Neural crest cell (in vitro differentiated cells): ENCODE measurements around the gene TLNRD1. TPM values are rescaled to one million over a fixed set of nuclear protein-coding genes. Genes with fewer than 3 reads are reported as not detected.

Experiments
- DNase-seq: peaks from one replicate; pipeline ENCODE4 v3.0.0; 2021; ENCODE audit warnings: low read depth, mixed read lengths, low spot score
- H3K27ac Mint-ChIP-seq: one replicate; pipeline ENCODE4 v1.8.0; 2021; ENCODE audit warnings: mild to moderate bottlenecking, mixed read lengths; ENCODE audit not compliant: unreplicated experiment
- H3K27me3 Mint-ChIP-seq: 2 replicates; pipeline ENCODE4 v1.8.0; 2021; ENCODE audit warnings: low read depth, mild to moderate bottlenecking, mixed read lengths
- H3K36me3 Mint-ChIP-seq: 2 replicates; pipeline ENCODE4 v1.8.0; 2021; ENCODE audit warnings: low read depth, mild to moderate bottlenecking, mixed read lengths
- H3K4me1 Mint-ChIP-seq: 2 replicates; pipeline ENCODE4 v1.8.0; 2021; ENCODE audit warnings: mixed read lengths
- H3K4me3 Mint-ChIP-seq: one replicate; pipeline ENCODE4 v1.8.0; 2021; ENCODE audit warnings: mild to moderate bottlenecking, mixed read lengths
- H3K9me3 Mint-ChIP-seq: 2 replicates; pipeline ENCODE4 v1.8.0; 2021; ENCODE audit warnings: mixed read lengths
- CTCF ChIP-seq: fragments of 200-600 bp; sonication (generic); conservative IDR thresholded peaks from 2 replicates; pipeline ENCODE4 v1.5.0; 2021; ENCODE audit warnings: antibody characterized with exemption, mild to moderate bottlenecking
- total RNA-seq: library from RNA; stranded (reverse); gene quantifications from 2 replicates; pipeline ENCODE4 v1.2.1, GENCODE V29; 2021

The TLNRD1 gene
- total RNA-seq, 1 donor from 2014 or later: 31.7 TPM

GRCh38 chr15:80986487-80986886 lies 14.2 kb upstream of the TLNRD1 start:
- no peak for DNase-seq
- TF ChIP-seq CTCF: no peak
- no peaks in the 10 kb centered on the region for H3K9me3 Mint-ChIP-seq
- peaks cover 35% of the 10 kb centered on the region for H3K4me1 Mint-ChIP-seq
- no peaks in the 10 kb centered on the region for H3K27me3 Mint-ChIP-seq
- peaks cover 3% of the 10 kb centered on the region for H3K36me3 Mint-ChIP-seq
- H3K27ac Mint-ChIP-seq: no peak overlapping the region
- peak overlapping the region; percentile 80 for H3K4me3 Mint-ChIP-seq

DNA sequence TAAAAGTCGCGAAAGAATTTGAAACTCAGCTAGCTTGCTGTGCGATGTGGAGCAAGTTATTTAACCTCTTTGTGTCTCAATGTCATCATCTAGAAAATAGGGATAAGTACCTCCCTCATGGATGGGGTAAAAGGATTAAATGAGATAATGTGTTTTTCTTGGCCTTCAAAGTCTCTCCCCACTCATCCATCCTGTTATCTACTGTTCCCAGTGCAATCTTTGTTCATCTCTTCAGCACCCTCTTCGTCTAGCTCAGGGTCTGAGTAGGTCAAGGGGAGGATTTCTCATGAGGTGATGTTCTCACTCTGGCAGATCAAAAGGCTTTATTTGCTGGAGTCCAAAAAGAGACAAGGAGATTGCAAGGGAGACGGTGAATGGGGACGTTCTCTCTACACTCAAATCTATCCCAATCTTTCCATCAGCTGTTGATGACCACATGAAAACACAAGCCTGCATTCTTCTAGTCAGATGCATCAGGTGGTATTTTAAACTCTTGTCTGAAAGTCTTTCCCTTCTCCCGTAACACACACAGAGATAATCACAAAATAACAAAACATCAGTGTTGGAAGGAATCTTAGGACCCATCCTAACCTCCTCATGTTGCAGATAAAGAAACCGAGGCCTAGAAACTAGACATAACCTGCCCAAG lies 12.5 kb upstream of the TLNRD1 start:
- Mint-ChIP-seq H3K27me3 (no peaks in the 10 kb centered on the region), H3K9me3 (no peaks in the 10 kb centered on the region), H3K36me3 (peaks cover 3% of the 10 kb centered on the region), H3K4me1 (peaks cover 35% of the 10 kb centered on the region), H3K27ac (no peak overlapping the region), H3K4me3 (peak overlapping the region; percentile 99)
- no peak for DNase-seq
- no peak for TF ChIP-seq CTCF

DNA sequence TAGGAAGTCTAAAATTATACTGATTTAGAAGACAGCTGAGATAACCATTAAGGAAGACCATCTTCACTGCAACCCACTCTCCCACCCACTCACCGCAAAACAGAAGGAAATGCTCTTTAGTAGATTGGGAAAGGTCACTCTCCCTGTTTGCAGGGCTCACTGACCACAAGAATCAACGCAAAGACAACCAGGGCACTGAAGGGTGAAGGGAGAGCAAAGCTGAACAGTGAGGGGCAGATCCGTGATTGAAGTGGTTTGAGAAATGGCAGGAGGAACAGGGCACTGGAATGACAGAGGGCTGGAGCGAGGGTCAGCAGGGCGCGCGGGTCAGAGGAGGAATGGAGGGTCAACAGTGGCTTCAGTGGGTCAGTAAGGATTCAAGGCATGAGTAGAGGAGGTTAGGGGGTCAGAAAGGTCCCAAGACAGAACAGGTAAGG lies 11.6 kb upstream of the TLNRD1 start:
- Mint-ChIP-seq H3K9me3 (no peaks in the 10 kb centered on the region), H3K4me1 (peaks cover 35% of the 10 kb centered on the region), H3K36me3 (peaks cover 3% of the 10 kb centered on the region), H3K27me3 (no peaks in the 10 kb centered on the region), H3K4me3 (peak overlapping the region; percentile 99), H3K27ac (peak overlapping the region; percentile 99)
- no peak for TF ChIP-seq CTCF
- no peak for DNase-seq

DNA sequence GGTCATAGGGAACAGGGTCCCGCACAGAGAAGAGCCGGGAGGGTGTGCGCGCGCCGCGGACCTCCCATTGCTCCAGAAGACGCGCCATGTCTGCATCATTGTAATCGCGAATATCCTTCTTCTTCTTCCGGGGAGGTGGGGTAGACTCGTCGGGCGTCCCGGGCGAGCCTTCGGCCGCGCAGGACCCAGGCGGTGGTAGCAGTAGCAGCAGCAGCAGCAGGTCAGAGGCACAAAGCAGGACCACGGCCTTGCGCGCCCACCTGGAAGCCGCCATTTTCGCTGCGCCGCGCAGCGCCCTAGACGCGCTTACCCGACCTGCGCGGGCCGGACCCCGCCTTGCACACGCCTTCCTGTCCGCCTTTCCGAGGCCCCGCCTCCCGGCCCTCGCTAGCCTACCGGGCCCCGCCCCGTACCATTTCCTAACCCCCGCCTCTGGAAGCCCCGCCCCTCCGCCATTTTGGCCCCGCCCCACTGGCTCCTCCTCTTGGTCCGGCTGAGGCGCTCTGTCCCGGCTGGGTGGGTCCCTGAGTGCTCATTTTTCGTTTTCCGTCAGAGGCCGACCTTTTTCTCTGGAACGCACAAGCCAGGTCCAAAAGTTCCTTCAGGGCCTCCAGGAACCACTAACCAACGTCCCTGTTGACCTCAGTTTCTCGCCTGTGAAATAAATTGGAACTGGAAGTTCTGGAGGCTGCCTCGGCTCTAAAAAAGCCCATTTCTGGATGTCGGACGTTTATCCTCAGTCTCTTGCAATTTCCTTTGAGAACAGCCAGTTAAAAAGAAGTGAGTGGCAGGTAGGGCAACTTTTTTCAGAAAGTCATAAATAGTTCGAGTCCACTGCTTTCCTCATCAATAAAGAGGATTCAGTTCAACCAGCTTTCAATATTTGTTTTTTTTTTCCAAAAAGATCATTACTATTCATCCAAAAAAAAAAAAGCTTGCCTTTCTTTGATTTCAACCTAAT lies 10.9 kb upstream of the TLNRD1 start, which contains the start of gene MESD:
MESD (minus strand) TSS at position 302 of the 961 bp plus-strand sequence; CDS start at position 274, 28 bp downstream.
- no peaks in the 10 kb centered on the region for H3K27me3 Mint-ChIP-seq
- no peak for TF ChIP-seq CTCF
- H3K36me3 Mint-ChIP-seq: peaks cover 3% of the 10 kb centered on the region
- peak within 1 kb of the TSS; percentile 99 for H3K27ac Mint-ChIP-seq
- peaks cover 35% of the 10 kb centered on the region for H3K4me1 Mint-ChIP-seq
- H3K4me3 Mint-ChIP-seq: peak within 1 kb of the TSS; percentile 99
- peak; percentile 98 for DNase-seq
- H3K9me3 Mint-ChIP-seq: no peaks in the 10 kb centered on the region

- peaks cover 28% of the 10 kb centered on the region for H3K4me1 Mint-ChIP-seq
- TF ChIP-seq CTCF: no peak
- peak overlapping the region; percentile 48 for H3K4me3 Mint-ChIP-seq
- H3K27ac Mint-ChIP-seq: no peak overlapping the region
- no peaks in the 10 kb centered on the region for H3K27me3 Mint-ChIP-seq
- H3K9me3 Mint-ChIP-seq: no peaks in the 10 kb centered on the region
- H3K36me3 Mint-ChIP-seq: peaks cover 2% of the 10 kb centered on the region
- no peak for DNase-seq
Observed at GRCh38 chr15:80990955-80991354, 9.8 kb upstream of the TLNRD1 start.
